ENCODE data around the gene ADAMTS2. TPM values are rescaled to one million over a fixed set of nuclear protein-coding genes. Genes with fewer than 3 reads are reported as not detected.

ADAMTS2 gene
- polyA plus RNA-seq, 3 donors = 5.3 to 40.7 (median 14.6) TPM

DNA sequence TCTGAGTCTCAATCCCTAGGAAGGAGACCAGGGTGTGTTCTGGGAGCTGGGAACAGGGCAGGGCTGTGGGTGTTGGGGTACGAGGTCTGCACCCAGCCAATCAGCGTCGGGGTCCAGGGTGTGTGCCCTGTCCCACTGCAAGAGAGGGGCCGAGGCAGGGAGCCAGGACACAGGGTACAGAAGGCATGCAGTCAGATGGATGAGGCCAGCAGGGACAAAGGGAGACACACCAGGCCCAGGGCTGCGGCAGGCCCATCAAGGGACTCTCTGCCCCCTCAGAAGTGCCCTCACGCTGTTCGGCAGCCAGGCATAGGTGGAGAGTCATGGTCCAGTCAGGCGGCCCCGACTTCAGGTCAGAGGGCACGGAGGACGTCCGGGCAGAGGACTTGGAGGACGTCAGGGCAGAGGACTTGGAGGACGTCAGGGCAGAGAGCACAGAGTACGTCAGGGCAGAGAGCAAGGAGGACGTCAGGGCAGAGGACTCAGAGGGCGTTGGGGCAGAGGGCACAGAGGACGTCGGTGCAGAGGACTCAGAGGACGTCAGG, 28.8 kb upstream of the ADAMTS2 start:
- no peak overlapping the region for H3K27ac ChIP-seq (ENCODE audit: low read depth, low read length)
- WGBS, 3 donors = 81 to 85% (median 83%) methylated on average over 20 of the region's 20 CpGs

DNA sequence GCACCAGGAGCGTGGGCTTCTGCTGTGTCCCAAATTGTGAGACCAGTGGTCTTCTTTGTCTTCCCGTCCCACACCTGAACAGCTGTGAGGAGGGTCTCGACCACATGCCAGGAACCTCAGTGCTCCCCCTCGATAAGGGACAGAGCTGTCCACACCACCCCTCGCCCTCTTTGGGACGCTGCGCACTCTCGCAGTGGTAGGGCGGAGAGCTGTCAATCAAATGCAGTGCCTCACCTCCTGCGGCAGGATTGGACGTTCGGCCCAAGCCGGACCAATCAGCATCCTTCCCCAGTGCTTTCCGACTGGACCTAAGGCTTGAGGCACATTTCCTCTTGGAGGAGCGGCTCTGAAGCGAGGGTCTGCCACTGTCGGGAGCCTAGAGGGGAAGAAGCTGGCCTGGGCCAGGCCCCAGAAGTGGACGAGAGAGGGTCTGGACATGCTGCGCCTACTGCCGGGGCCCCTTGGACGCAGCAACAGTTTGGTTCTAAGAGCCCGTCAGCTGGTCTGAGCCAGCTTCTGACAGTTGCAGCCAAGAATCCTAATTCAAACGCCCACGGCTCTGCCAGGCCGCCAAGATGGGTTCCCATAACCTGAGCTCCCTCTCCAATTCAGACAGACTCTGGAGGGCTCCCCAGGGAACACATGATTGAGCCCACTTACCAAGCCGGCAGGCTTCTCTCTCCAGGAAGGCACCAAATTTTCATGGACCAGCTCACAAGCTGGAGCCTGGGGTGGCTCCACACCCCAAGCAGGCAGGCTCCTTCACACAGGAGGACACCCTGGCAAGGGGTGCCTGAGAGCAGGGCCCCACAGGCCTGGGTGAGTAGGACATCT, 28.1 kb upstream of the ADAMTS2 start:
- no peak overlapping the region for H3K27ac ChIP-seq (ENCODE audit: low read depth, low read length)
- 83 to 88% (median 88%) methylated on average over 26 of the region's 26 CpGs for WGBS, 3 donors

DNA sequence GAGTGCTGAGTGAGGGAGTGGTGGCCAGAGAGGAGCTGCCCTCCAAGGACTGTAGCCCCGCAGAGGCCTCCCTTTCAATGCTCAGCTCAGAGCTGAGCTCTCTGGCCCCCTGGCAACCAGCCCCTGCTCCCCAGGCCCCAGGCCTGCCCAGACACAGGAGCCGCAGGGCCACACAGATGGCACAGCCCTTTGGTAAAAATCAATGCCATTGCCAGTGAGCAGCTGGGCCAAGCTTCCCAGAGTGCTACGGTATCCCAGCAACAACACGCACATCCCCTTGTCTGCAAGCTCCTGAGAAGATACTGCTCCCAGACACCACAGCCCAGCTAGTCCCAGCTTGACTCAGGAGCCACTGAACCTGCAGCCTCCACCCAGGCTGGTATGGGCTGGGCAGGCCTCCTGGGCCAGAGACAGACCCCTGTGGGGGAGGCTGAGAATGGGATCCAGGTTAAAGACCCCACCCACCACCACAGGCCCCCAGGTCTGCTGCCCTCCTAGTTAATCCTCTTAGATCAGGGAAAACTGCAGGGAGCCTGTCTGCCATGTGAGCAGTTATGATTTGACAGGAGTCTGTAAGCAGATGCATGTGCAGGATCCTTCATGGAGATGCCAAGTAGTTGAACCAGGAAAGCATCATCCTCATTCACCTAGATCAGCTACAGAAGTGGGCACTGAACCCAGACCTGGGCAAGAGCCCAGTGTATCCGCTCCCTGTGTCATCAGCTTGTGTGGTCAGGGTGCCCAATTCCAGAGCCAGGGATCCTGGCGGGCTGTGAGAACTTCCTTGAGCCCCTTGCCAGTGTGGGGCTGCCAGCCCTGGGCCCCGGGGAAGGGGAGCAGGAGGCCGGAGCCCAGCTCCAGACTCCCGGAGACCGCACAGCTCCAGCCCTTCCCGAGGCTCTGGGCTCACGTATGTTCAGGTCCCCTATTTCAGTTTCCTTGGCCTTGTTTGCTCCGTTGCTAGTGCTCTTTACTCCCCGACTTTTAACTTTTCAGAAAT, 26.7 kb upstream of the ADAMTS2 start:
- H3K27ac ChIP-seq (ENCODE audit: low read depth, low read length) = no peak overlapping the region
- 68 to 86% (median 85%) methylated on average over 14 of the region's 14 CpGs for WGBS, 3 donors

DNA sequence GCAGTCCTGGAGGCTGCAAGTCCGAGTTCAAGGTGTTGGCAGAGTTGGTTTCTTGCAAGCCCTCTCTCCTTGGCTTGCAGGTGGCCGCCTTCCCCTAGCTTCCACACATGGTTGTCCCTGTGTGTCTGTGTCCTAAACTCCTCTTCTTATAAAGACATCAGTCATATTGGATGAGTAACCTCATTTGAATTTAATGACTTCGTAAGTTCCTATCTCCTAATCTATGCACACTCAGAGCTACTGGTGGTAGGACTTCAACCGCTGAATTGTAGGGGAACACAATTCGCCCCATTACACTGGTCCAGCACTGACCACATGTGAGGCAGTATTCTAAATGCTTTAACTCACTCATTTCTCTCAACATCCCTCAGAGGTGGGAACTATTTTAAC, 25.9 kb upstream of the ADAMTS2 start:
- H3K27ac ChIP-seq (ENCODE audit: low read depth, low read length) = no peak overlapping the region
- 76 to 90% (median 89%) methylated on average over 5 of the region's 5 CpGs for WGBS, 3 donors

DNA sequence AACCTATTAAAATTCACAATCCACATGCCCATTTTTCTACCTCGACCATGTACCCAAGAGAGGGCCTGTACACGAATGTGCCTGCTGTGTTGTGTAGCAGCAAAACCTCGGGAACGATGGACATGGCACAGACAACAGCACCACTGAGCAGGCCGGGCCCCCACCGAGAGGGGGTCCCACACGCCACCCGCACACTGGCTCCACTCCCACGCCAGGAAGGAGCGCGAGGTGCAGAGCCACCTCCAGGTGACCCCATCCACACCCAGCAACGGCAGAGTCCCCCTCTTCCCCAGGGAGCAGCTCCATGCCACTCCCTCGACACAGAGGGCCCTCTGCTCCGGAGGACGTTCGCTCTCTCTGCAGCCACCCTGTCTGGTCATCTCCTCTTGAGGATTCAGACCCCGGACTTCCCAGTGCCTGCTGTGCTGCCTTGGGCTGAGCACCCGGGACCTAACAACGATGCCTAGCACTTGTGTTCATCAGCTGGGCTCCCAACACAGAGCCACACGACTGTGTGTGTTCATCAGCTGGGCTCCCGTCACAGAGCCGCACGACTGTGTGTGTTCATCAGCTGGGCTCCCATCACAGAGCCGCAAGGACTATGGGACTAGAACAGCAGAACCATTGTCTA, 25.3 kb upstream of the ADAMTS2 start:
- H3K27ac ChIP-seq (ENCODE audit: low read depth, low read length) = no peak overlapping the region
- WGBS, 3 donors = 75 to 85% (median 80%) methylated on average over 23 to 24 of the region's 24 CpGs

DNA sequence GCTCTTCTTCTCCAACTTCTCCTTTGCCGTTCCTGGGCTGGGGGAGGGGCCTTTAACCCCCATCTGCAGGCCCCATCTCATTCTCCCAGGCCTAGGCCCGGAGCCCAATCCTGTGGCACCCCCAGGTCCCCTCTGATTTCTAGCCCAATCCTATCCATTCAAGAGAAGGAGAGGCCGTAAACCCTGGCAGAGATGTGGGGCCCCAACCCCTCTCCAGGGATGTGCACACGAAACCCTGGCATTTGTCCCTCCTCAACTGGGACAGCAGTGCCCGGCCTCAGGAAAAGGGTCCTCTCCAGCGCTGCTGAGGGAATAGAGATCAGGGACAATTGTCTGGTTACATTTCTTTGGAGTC, 24.2 kb upstream of the ADAMTS2 start:
- WGBS, 3 donors = 60 to 81% (median 74%) methylated on average over 6 of the region's 6 CpGs
- H3K27ac ChIP-seq (ENCODE audit: low read depth, low read length) = no peak overlapping the region

DNA sequence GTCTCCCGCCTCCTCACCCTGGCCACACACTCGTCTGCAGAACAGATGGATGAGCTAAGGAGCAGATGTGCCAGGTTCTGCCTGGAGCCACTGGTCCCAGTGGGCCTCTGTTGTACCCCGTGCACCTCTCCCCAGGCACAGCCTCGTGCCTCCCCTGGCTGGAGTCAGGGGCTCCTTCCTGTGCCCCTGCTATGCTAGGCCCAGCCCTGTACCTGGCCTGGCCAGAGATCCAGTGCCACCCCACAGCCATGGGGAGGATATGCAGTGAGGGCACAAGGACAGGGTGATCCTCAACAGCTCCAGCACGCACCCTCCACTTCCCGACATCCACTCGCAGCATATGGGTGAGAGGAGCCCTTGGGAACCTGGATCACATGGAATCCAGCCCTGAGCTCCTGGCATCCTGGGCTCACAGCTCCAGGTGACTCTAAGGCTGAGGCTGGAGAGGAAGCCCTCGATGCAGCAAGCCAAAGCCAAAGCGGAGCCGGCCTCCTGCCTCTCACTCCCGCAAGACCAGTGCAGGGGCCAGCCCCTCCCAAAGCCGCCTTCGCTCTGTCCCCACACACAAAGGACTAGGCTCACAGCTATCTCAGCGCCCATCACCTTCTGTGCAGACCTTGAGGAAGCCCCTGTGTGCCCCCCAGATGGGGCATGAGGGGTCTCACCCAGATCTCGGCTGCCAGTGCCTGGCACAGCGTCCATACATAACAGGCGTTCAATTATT, 23.7 kb upstream of the ADAMTS2 start:
- no peak overlapping the region for H3K27ac ChIP-seq (ENCODE audit: low read depth, low read length)
- WGBS, 3 donors = 80 to 90% (median 80%) methylated on average over 16 to 17 of the region's 17 CpGs

DNA sequence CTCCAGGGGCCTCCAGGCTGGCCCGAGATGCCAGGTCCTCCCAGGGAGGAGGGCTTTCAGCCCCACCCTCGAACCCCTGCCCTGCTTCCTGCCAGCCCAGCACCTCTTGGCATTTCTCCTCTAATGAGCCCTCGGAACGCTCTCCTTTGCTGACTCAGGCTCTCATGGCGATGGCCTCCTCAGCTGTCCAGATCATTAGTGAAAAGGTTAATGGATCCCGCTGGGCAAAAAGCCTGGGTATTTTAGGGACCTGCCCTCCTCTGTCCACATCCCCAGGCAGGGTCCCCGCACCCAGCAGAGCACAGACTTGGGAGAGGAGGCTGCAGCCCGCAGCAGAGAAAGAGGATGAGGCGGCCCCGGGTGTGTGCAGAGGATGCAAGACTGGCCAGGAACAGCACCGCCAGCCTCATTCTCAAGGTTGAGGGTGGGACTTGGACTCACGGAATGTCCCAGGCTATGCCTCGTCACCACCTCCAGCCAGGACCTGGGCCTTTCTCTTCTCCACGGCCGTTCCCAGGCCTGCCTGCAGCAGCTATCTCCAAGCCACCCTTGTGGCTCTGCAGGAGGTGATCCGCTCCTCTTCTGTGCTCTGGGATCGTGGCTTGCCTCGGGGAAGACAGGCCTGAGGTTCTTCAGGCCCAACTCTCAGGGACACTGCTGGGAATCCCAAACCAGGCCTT, 23.0 kb upstream of the ADAMTS2 start:
- 73 to 77% (median 76%) methylated on average over 18 of the region's 18 CpGs for WGBS, 3 donors
- H3K27ac ChIP-seq (ENCODE audit: low read depth, low read length) = no peak overlapping the region

DNA sequence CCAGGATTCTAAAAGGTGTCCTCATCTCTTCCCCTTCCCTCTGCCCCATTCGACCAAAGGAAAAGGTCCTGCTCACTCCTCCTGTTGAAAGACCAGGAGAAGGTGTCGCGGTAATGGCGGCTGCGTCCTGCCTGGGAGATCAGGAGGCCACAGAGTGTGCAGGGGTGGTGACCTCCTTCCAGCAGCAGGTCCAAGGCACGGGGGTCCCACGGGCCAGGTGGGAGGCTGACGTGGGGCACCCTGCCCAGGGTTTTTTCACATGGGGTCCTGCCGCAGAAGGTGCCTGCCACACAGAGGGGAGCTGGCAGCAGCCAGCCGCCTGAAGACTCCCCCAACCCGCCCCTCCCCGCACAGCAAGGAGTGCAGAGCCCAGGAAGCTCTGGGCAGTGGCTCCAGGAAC, 22.2 kb upstream of the ADAMTS2 start:
- H3K27ac ChIP-seq (ENCODE audit: low read depth, low read length) = no peak overlapping the region
- WGBS, 3 donors = 79 to 91% (median 88%) methylated on average over 12 of the region's 12 CpGs

DNA sequence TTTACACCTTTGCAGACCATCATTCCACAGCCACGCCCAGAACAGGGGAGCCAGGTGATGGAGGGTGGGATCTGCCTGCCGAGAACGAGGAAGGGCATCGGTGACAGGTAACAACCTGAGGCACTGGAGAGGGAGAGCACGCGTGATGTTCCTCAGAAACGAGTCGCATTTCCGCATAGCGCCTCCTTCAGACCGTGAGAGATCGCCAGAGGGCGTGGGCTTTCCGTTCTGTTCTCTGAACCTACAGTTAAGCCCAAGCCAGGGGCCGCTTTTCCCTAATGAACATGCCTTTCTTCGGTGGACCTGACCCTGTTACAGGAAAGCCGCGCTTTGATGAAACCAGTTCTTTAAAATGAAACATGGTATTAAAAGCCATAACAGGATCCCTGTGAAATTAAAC, 17.1 kb upstream of the ADAMTS2 start:
- H3K27ac ChIP-seq (ENCODE audit: low read depth, low read length) = no peak overlapping the region
- WGBS, 3 donors = 80 to 84% (median 83%) methylated on average over 18 of the region's 18 CpGs

DNA sequence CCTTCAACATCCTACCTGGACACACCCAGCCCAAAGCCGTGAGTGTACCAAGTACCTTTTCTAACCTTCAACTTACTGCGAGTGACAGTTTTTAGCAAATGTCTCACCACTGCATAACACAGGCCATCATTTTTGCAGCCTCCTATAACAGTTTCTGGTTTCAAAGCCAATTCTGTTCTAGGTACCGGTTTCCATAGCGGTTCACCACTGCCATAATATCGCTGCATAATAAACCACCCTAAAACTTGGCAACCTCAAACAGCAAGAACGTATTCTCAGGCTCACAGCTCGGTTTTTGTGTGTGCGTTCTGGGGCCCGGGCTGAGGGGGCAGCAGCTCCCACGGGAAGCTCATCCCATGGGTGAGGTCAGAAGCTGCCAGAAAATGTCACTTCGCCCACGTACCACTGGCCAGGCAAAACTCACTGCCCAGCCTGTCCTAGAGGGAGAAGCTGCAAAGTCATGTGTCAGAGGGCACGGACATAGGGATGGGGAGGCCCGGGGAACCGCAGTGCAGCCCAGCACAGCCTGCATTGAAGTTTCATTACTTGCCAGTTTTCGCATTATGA, 15.9 kb upstream of the ADAMTS2 start:
- H3K27ac ChIP-seq (ENCODE audit: low read depth, low read length) = no peak overlapping the region
- WGBS, 3 donors = 64 to 83% (median 81%) methylated on average over 16 of the region's 16 CpGs

DNA sequence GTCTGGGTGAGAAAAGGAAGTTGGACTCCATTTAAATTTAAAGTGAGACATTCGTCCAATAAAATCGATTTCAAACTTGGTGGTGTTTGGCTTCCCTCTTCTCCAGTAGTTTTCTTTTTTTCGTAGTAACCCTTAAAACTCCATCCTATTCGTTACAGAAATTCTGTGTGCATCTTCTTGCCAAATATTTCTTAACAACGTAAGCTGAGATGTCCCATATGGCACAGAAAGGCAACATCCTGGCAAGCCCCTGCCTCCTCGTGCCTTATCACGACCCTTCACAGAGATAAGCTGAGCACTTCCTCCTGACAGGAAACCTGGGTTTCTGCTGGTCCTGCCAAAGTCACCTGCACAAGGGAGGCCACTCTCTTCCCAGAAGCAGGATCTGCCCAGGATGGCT, 11.8 kb upstream of the ADAMTS2 start:
- no peak overlapping the region for H3K27ac ChIP-seq (ENCODE audit: low read depth, low read length)
- WGBS, 3 donors = 27 to 34% (median 29%) methylated on average over 7 of the region's 7 CpGs

DNA sequence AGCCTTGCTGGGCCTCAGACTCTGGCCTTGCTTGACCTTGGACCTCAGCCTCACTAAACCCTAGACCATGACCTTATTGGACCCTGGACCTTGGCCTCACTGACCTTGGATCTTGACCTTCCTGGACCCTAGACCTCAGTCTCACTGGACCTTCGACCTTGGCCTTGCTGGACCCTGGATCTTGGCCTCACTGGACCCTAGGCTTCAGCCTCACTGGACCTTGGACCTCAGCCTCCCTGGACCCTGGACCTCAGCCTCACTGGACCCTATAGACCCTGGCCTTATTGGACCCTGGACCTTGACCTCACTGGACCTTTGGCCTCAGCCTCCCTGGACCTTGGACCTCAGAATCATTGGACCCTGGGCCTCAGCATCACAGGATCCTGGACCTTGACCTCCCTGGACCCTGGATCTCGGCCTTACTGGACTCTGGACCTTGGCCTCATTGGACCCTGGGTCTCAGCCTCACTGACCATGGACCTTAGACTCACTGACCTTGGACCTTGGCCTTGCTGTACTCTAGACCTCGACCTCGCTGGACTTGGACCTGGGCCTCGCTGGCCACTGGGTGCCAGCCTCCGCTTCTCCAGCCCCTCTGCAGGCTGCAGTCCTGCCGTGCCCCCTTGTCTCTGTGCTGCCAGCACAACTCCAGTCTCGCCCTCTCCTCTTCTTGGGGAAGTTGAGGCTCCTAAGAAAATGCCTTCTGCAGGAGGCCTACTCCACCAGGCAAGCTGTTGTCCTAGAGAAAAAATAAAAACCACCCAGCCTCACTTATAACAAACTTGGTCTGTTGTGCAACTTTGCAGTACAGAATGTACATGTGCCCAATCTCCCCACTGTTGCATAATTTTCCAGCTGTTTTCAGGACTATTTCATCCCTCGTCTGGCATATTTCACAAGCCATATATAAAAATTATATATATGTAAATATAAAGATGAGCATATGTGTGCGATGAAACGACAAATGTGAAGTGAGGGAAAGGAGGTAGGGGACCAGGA, 11.0 kb upstream of the ADAMTS2 start:
- no peak overlapping the region for H3K27ac ChIP-seq (ENCODE audit: low read depth, low read length)

DNA sequence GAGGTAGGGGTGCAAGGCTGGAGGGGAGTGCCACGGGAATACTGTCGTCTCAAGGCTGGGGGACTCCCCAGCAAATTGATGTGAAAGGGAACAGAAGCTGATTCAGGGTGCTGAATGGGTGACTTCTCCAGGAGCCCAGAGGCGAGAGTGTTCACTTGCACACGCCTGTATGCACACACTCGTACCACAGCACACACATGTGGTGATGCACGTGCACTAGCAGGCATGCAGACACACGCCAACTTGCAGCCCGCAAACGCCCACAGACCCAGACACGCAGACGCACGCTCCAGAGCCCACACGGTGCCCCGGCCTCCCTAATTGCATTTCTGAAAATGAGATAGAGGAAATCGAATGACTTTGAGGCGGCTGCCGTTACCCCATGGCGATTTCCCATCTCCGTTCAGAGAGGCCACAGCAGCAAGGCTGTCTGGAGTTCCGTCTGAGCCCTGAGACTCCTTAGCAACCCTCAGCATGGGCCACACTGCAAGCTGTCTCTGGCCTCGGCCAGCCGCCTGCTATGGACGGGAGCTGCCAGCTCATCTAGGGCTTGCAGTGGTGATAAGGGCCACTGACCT, 9.1 kb upstream of the ADAMTS2 start:
- no peak overlapping the region for H3K27ac ChIP-seq (ENCODE audit: low read depth, low read length)
- WGBS, 3 donors = 57 to 87% (median 79%) methylated on average over 23 of the region's 23 CpGs

More for the DNA sequence above, 11.0 kb upstream of the ADAMTS2 start:
- 68 to 75% (median 73%) methylated on average over 11 of the region's 11 CpGs for WGBS, 3 donors

DNA sequence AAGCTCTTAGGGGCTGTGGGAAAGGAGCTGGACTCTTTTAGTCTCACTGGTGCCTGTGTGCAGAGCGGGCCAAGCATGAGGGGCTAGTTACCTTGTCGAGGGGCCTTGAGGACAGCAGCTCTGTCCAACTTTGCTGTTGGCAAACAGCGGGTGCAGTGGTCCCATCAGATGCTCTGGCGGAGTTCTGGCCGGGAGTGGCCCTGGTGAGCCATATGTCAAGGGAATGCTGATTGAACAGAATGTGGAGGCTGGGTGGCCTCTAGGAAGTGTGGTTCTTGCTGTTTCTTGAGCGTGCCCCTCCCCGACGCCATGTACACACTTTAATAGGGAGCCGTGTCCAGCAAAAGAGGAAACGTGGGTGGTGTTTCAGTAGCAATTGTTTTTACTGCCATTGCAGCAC, 3.6 kb upstream of the ADAMTS2 start:
- H3K27ac ChIP-seq (ENCODE audit: low read depth, low read length) = no peak overlapping the region
- WGBS, 3 donors = 64% methylated on average over 10 of the region's 10 CpGs

DNA sequence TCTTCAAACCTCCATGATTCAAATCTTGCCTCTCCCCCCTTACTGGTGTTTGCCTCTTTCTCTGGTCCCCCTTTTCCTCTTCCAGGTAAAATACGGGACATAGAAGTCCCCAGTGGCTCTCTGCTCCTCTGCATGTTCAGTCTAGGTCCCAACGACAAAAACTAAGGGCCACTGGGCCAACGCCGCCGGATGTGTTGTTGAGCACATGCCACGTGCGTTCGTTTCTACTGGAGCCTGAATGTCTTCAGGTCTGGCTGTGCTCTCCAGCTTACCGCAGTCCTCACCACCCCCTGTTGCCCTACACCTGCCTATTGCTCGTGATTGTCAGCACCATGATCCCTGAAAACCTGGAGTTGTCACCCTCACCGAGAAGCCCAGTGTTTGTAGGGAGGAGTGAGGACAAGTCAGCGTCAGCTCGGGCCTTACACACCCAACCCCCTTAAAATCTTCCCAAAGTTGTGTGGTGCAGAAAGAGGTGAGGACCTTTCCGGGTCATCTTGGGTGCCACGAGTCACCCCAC, 2.8 kb upstream of the ADAMTS2 start:
- WGBS, 3 donors = 66 to 89% (median 89%) methylated on average over 15 of the region's 15 CpGs
- no peak overlapping the region for H3K27ac ChIP-seq (ENCODE audit: low read depth, low read length)
